Mesodermal cell (in vitro differentiated cells): ENCODE measurements around the gene HCFC1R1.
"Not testable (repeated sequence)": the region's sequence is repeated elsewhere in the genome, so short reads cannot be mapped to it uniquely, and the experiment has no call there.

Experiments used
- H3K27ac ChIP-seq: 2 replicates; pipeline ENCODE4 v1.7.0; 2013; ENCODE audit warnings: mild to moderate bottlenecking, low read depth, low read length, moderate library complexity; ENCODE audit not compliant: severe bottlenecking
- H3K36me3 ChIP-seq: 2 replicates; pipeline ENCODE4 v1.7.1; 2013; ENCODE audit warnings: mild to moderate bottlenecking, low read length, moderate library complexity; ENCODE audit not compliant: control insufficient read depth, insufficient read depth
- H3K4me1 ChIP-seq: one replicate; pipeline ENCODE4 v1.7.1; 2013; ENCODE audit warnings: mild to moderate bottlenecking, low read length; ENCODE audit not compliant: insufficient read depth, control insufficient read depth, poor library complexity, severe bottlenecking
- H3K4me3 ChIP-seq: 2 replicates; pipeline ENCODE4 v1.7.0; 2013; ENCODE audit warnings: low read length, control low read depth, mild to moderate bottlenecking; ENCODE audit not compliant: insufficient read depth, poor library complexity, severe bottlenecking; ENCODE audit errors: extremely low read depth
- H3K9me3 ChIP-seq: 2 replicates; pipeline ENCODE4 v1.7.1; 2013; ENCODE audit warnings: mild to moderate bottlenecking, low read length, moderate library complexity; ENCODE audit not compliant: control insufficient read depth
- WGBS, 2 experiments: methylation state at CpG; one replicate each; pipeline ENCODE4 v1.1.5; 2013; ENCODE audit warnings: missing lambda C conversion rate in 2 of 2; ENCODE audit not compliant: insufficient coverage in 2 of 2; 5-methylcytosine and 5-hydroxymethylcytosine counted together

Gene HCFC1R1

GRCh38 chr16:3056336-3057180 is 32.8 kb upstream of the HCFC1R1 start:
- Histone ChIP-seq H3K9me3 (no peaks in the 10 kb centered on the region), H3K27ac (no peak overlapping the region), H3K4me1 (peaks cover 15% of the 10 kb centered on the region), H3K36me3 (no peaks in the 10 kb centered on the region), H3K4me3 (no peak overlapping the region)
- 93 to 95% methylated on average over 12 to 16 of the region's 19 CpGs for WGBS, 2 experiments

GRCh38 chr16:3055734-3056115 is 32.0 kb upstream of the HCFC1R1 start:
- H3K4me1 ChIP-seq: peaks cover 15% of the 10 kb centered on the region
- not testable (repeated sequence) for H3K9me3 ChIP-seq, H3K36me3 ChIP-seq, H3K4me3 ChIP-seq, H3K27ac ChIP-seq
- whole genome bisulfite sequencing, 2 experiments: 56 to 71% methylated on average over 6 to 9 of the region's 9 CpGs

GRCh38 chr16:3054965-3055733 is 31.4 kb upstream of the HCFC1R1 start:
- WGBS, 2 experiments: 84 to 85% methylated on average over 14 to 15 of the region's 17 CpGs
- Histone ChIP-seq H3K4me1 (peaks cover 10% of the 10 kb centered on the region), H3K9me3 (no peaks in the 10 kb centered on the region), H3K36me3 (no peaks in the 10 kb centered on the region), H3K4me3 (no peak overlapping the region), H3K27ac (no peak overlapping the region)

- not testable (repeated sequence) for H3K4me1 ChIP-seq, H3K27ac ChIP-seq, H3K4me3 ChIP-seq, H3K36me3 ChIP-seq, H3K9me3 ChIP-seq
- WGBS, 2 experiments: 86 to 100% methylated on average over 1 to 6 of the region's 13 CpGs
Measured at GRCh38 chr16:3053330-3053710, 29.6 kb upstream of the HCFC1R1 start.

GRCh38 chr16:3052571-3053329 is 29.0 kb upstream of the HCFC1R1 start:
- H3K9me3 ChIP-seq, H3K36me3 ChIP-seq, H3K27ac ChIP-seq, H3K4me3 ChIP-seq, H3K4me1 ChIP-seq: not testable (repeated sequence)
- WGBS, 2 experiments: 100% methylated on average over 1 of the region's 12 CpGs; no CpG with 5 or more reads in 1 of the 2 experiments

- H3K36me3 ChIP-seq: no peaks in the 10 kb centered on the region
- H3K4me1 ChIP-seq: no peaks in the 10 kb centered on the region
- 79 to 81% methylated on average over 5 to 6 of the region's 9 CpGs for WGBS, 2 experiments
- H3K4me3 ChIP-seq: no peak overlapping the region
- H3K9me3 ChIP-seq: no peaks in the 10 kb centered on the region
- H3K27ac ChIP-seq: no peak overlapping the region
Measured at GRCh38 chr16:3051494-3051893, 27.8 kb upstream of the HCFC1R1 start.

- no peaks in the 10 kb centered on the region for H3K9me3 ChIP-seq
- H3K27ac ChIP-seq: no peak overlapping the region
- 63 to 84% methylated on average over 2 to 3 of the region's 4 CpGs for WGBS, 2 experiments
Measured at GRCh38 chr16:3051009-3051408, 27.3 kb upstream of the HCFC1R1 start.

GRCh38 chr16:3050487-3050886 is 26.7 kb upstream of the HCFC1R1 start:
- Histone ChIP-seq H3K36me3 (no peaks in the 10 kb centered on the region), H3K27ac (no peak overlapping the region), H3K4me3 (no peak overlapping the region), H3K9me3 (no peaks in the 10 kb centered on the region), H3K4me1 (no peaks in the 10 kb centered on the region)
- 98 to 100% methylated on average over 2 to 5 of the region's 5 CpGs for WGBS, 2 experiments

More at GRCh38 chr16:3051009-3051408, 27.3 kb upstream of the HCFC1R1 start:
- no peak overlapping the region for H3K4me3 ChIP-seq
- no peaks in the 10 kb centered on the region for H3K36me3 ChIP-seq
- no peaks in the 10 kb centered on the region for H3K4me1 ChIP-seq

GRCh38 chr16:3049921-3050481 is 26.3 kb upstream of the HCFC1R1 start:
- Histone ChIP-seq H3K27ac (no peak overlapping the region), H3K9me3 (no peaks in the 10 kb centered on the region), H3K4me1 (no peaks in the 10 kb centered on the region), H3K4me3 (no peak overlapping the region), H3K36me3 (no peaks in the 10 kb centered on the region)
- WGBS, 2 experiments: 91% methylated on average over 19 to 26 of the region's 26 CpGs

GRCh38 chr16:3047387-3047720 is 23.6 kb upstream of the HCFC1R1 start:
- no peaks in the 10 kb centered on the region for H3K4me1 ChIP-seq
- 35 to 37% methylated on average over 12 of the region's 13 CpGs for WGBS, 2 experiments
- H3K36me3 ChIP-seq: no peaks in the 10 kb centered on the region
- no peak overlapping the region for H3K27ac ChIP-seq
- H3K4me3 ChIP-seq: no peak overlapping the region
- H3K9me3 ChIP-seq: no peaks in the 10 kb centered on the region
